A673 (cell line): ENCODE results near the gene SEC61G.

Experiments
- EZH2 ChIP-seq: fragments of 200-600 bp; sonication (generic); IDR thresholded peaks from 2 replicates; pipeline ENCODE4 v1.6.1; 2017; ENCODE audit warnings: borderline replicate concordance, low read depth, mild to moderate bottlenecking, mixed read lengths, antibody characterized with exemption, low read length; ENCODE audit not compliant: poor library complexity, severe bottlenecking
- TF ChIP-seq, protein P1 (sequence below): fragments of 300-800, 200-600 bp; sonication (generic); conservative IDR thresholded peaks from 2 replicates; pipeline ENCODE4 v1.5.1; 2017; ENCODE audit warnings: low read depth, mild to moderate bottlenecking, antibody characterized with exemption, low read length, moderate library complexity, mixed read lengths

DNA sequence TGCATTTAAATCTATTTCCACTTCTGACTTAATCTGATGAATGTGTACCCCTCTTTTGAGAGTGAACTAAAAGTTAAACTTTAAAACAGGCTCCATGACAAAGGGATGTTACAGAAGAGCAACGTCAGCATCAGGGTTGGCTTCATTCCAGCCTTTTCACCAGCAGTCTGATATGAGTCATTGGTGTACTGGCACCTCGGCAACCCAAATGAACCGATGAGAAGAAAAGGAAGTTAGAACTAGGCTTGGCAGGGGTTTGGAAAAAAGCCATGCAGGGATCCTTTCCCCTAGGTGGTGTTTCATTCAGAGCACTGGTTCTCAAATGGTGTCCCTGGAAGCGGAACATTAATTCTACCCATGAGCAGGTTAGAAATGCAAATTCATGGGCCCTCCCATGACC, 53.6 kb downstream of the SEC61G start:
- no peak for TF ChIP-seq EZH2
- TF ChIP-seq, protein P1, sequence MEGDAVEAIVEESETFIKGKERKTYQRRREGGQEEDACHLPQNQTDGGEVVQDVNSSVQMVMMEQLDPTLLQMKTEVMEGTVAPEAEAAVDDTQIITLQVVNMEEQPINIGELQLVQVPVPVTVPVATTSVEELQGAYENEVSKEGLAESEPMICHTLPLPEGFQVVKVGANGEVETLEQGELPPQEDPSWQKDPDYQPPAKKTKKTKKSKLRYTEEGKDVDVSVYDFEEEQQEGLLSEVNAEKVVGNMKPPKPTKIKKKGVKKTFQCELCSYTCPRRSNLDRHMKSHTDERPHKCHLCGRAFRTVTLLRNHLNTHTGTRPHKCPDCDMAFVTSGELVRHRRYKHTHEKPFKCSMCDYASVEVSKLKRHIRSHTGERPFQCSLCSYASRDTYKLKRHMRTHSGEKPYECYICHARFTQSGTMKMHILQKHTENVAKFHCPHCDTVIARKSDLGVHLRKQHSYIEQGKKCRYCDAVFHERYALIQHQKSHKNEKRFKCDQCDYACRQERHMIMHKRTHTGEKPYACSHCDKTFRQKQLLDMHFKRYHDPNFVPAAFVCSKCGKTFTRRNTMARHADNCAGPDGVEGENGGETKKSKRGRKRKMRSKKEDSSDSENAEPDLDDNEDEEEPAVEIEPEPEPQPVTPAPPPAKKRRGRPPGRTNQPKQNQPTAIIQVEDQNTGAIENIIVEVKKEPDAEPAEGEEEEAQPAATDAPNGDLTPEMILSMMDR = no peak
